Measurements from ENCODE around the gene ZBTB43. TPM values are rescaled to one million over a fixed set of nuclear protein-coding genes. Genes with fewer than 3 reads are reported as not detected.

The ZBTB43 gene
- total RNA-seq, 1 donor from 2014 or later = 2.4 TPM

GRCh38 chr9:126788046-126788445, 16.8 kb upstream of the ZBTB43 start:
- Histone ChIP-seq H3K27ac (no peak overlapping the region), H3K9me3 (no peaks in the 10 kb centered on the region), H3K4me1 (no peaks in the 10 kb centered on the region), H3K27me3 (no peaks in the 10 kb centered on the region), H3K4me3 (no peak overlapping the region), H3K36me3 (no peaks in the 10 kb centered on the region)
- intact Hi-C loops (cut with DNase I) = no loop called here
- no peak for TF ChIP-seq CTCF (IDR thresholded peaks at IDR 0.05)
- DNase-seq (ENCODE audit: low spot score in 2 of 2) = no peak

GRCh38 chr9:126788634-126789349, 16.0 kb upstream of the ZBTB43 start:
- H3K9me3 ChIP-seq = no peaks in the 10 kb centered on the region
- no peaks in the 10 kb centered on the region for H3K36me3 ChIP-seq
- intact Hi-C loops (cut with DNase I) = no loop called here
- no peak overlapping the region for H3K27ac ChIP-seq
- no peaks in the 10 kb centered on the region for H3K27me3 ChIP-seq
- no peaks in the 10 kb centered on the region for H3K4me1 ChIP-seq
- no peak overlapping the region for H3K4me3 ChIP-seq
- DNase-seq (ENCODE audit: low spot score in 2 of 2) = peak in 1 of 2 donors; percentile 30
- TF ChIP-seq CTCF (IDR thresholded peaks at IDR 0.05) = no peak

- Histone ChIP-seq H3K9me3 (no peaks in the 10 kb centered on the region), H3K27ac (no peak overlapping the region), H3K27me3 (no peaks in the 10 kb centered on the region), H3K4me1 (no peaks in the 10 kb centered on the region), H3K36me3 (no peaks in the 10 kb centered on the region), H3K4me3 (no peak overlapping the region)
- intact Hi-C loops (cut with DNase I) = no loop called here
- no peak for TF ChIP-seq CTCF (IDR thresholded peaks at IDR 0.05)
- no peak for DNase-seq (ENCODE audit: low spot score in 2 of 2)
Measured at GRCh38 chr9:126790561-126790960, 14.3 kb upstream of the ZBTB43 start.

GRCh38 chr9:126791406-126792230, 13.2 kb upstream of the ZBTB43 start:
- no peak overlapping the region for H3K4me3 ChIP-seq
- peaks cover 0 to 7% of the 10 kb centered on the region in 2 donors for H3K9me3 ChIP-seq
- peak in 1 of 2 donors; percentile 43 for DNase-seq (ENCODE audit: low spot score in 2 of 2)
- no peaks in the 10 kb centered on the region for H3K4me1 ChIP-seq
- H3K27ac ChIP-seq = no peak overlapping the region
- H3K27me3 ChIP-seq = no peaks in the 10 kb centered on the region
- H3K36me3 ChIP-seq = no peaks in the 10 kb centered on the region
- no peak for TF ChIP-seq CTCF (IDR thresholded peaks at IDR 0.05)
- intact Hi-C loops (cut with DNase I) = no loop called here

GRCh38 chr9:126793686-126794417, 11.0 kb upstream of the ZBTB43 start:
- Histone ChIP-seq H3K27me3 (no peaks in the 10 kb centered on the region), H3K27ac (no peak overlapping the region), H3K9me3 (peaks cover 0 to 7% of the 10 kb centered on the region in 2 donors), H3K4me1 (no peaks in the 10 kb centered on the region), H3K4me3 (no peak overlapping the region), H3K36me3 (no peaks in the 10 kb centered on the region)
- TF ChIP-seq CTCF (IDR thresholded peaks at IDR 0.05) = no peak
- DNase-seq (ENCODE audit: low spot score in 2 of 2) = no peak
- intact Hi-C loops (cut with DNase I) = no loop called here

Measured in ascending aorta (tissue), 2 donors.